ENCODE data around the gene SERPINB2. TPM values are rescaled to one million over a fixed set of nuclear protein-coding genes. Genes with fewer than 3 reads are reported as not detected.

SERPINB2 gene
- total RNA-seq, 3 donors from 2014 or later (not counting 1 experiment from before 2014, with no cell fraction given), result 1.4 to 9.0 TPM; not detected in 1

- peaks cover 9 to 21% of the 10 kb centered on the region in 2 donors for H3K27me3 Mint-ChIP-seq (ENCODE audit: low read depth in 2 of 2)
- WGBS (ENCODE audit: insufficient coverage), result 90% methylated on average over 4 of the region's 4 CpGs
- TF ChIP-seq CTCF (IDR thresholded peaks at IDR 0.05), result no peak
- intact Hi-C loops (cut with micrococcal nuclease), result no loop called here
- Histone ChIP-seq H3K4me1 (ENCODE audit: control insufficient read depth, insufficient read depth, low read length) (no peaks in the 10 kb centered on the region), H3K27me3 (ENCODE audit: control insufficient read depth, insufficient read depth, low read length) (no peaks in the 10 kb centered on the region), H3K9me3 (ENCODE audit: control insufficient read depth, insufficient read depth, low read length) (no peaks in the 10 kb centered on the region), H3K4me3 (ENCODE audit: low read length) (no peak overlapping the region), H3K27ac (ENCODE audit: low read length) (no peak overlapping the region), H3K36me3 (ENCODE audit: control insufficient read depth, insufficient read depth, low read length) (no peaks in the 10 kb centered on the region)
- no peak overlapping the region for H3K4me3 Mint-ChIP-seq
- DNase-seq, result no peak
- no peaks in the 10 kb centered on the region for H3K9me3 Mint-ChIP-seq
- H3K27ac Mint-ChIP-seq, result no peak overlapping the region
- no peaks in the 10 kb centered on the region for H3K4me1 Mint-ChIP-seq
- no peaks in the 10 kb centered on the region for H3K36me3 Mint-ChIP-seq
- no peak for ATAC-seq
These were observed 9.6 kb downstream of the SERPINB2 start for GRCh38 chr18:63897072-63897471.

GRCh38 chr18:63899206-63899605 is 11.7 kb downstream of the SERPINB2 start:
- peaks cover 10 to 22% of the 10 kb centered on the region in 2 donors for H3K27me3 Mint-ChIP-seq (ENCODE audit: low read depth in 2 of 2)
- no peaks in the 10 kb centered on the region for H3K9me3 Mint-ChIP-seq
- H3K4me3 Mint-ChIP-seq, result no peak overlapping the region
- no peaks in the 10 kb centered on the region for H3K9me3 ChIP-seq (ENCODE audit: control insufficient read depth, insufficient read depth, low read length)
- no peak overlapping the region for H3K27ac ChIP-seq (ENCODE audit: low read length)
- TF ChIP-seq CTCF (IDR thresholded peaks at IDR 0.05), result no peak
- no peaks in the 10 kb centered on the region for H3K36me3 ChIP-seq (ENCODE audit: control insufficient read depth, insufficient read depth, low read length)
- no peaks in the 10 kb centered on the region for H3K4me1 ChIP-seq (ENCODE audit: control insufficient read depth, insufficient read depth, low read length)
- intact Hi-C loops (cut with micrococcal nuclease), result no loop called here
- DNase-seq (no peak), ATAC-seq (no peak)
- H3K4me1 Mint-ChIP-seq, result no peaks in the 10 kb centered on the region
- no peaks in the 10 kb centered on the region for H3K27me3 ChIP-seq (ENCODE audit: control insufficient read depth, insufficient read depth, low read length)
- H3K4me3 ChIP-seq (ENCODE audit: low read length), result no peak overlapping the region
- no peaks in the 10 kb centered on the region for H3K36me3 Mint-ChIP-seq
- H3K27ac Mint-ChIP-seq, result no peak overlapping the region

GRCh38 chr18:63903851-63904570 is 16.5 kb downstream of the SERPINB2 start:
- TF ChIP-seq CTCF (IDR thresholded peaks at IDR 0.05), result no peak
- no peak overlapping the region for H3K27ac ChIP-seq (ENCODE audit: low read length)
- no peaks in the 10 kb centered on the region for H3K9me3 Mint-ChIP-seq
- no peak overlapping the region for H3K27ac Mint-ChIP-seq
- no peak for ATAC-seq
- no peaks in the 10 kb centered on the region for H3K27me3 ChIP-seq (ENCODE audit: control insufficient read depth, insufficient read depth, low read length)
- 82% methylated on average over 1 of the region's 1 CpG for WGBS (ENCODE audit: insufficient coverage)
- H3K36me3 Mint-ChIP-seq, result no peaks in the 10 kb centered on the region
- no peak for DNase-seq
- no peak overlapping the region for H3K4me3 Mint-ChIP-seq
- H3K4me1 Mint-ChIP-seq, result no peaks in the 10 kb centered on the region
- H3K27me3 Mint-ChIP-seq (ENCODE audit: low read depth in 2 of 2), result peaks cover 5 to 15% of the 10 kb centered on the region in 2 donors
- no peaks in the 10 kb centered on the region for H3K9me3 ChIP-seq (ENCODE audit: control insufficient read depth, insufficient read depth, low read length)
- no peaks in the 10 kb centered on the region for H3K36me3 ChIP-seq (ENCODE audit: control insufficient read depth, insufficient read depth, low read length)
- no peak overlapping the region for H3K4me3 ChIP-seq (ENCODE audit: low read length)
- H3K4me1 ChIP-seq (ENCODE audit: control insufficient read depth, insufficient read depth, low read length), result no peaks in the 10 kb centered on the region
- intact Hi-C loops (cut with micrococcal nuclease), result no loop called here

- Mint-ChIP-seq H3K36me3 (no peaks in the 10 kb centered on the region), H3K9me3 (no peaks in the 10 kb centered on the region), H3K27ac (no peak overlapping the region), H3K27me3 (ENCODE audit: low read depth in 2 of 2) (peaks cover 5 to 18% of the 10 kb centered on the region in 2 donors), H3K4me1 (no peaks in the 10 kb centered on the region), H3K4me3 (no peak overlapping the region)
- H3K36me3 ChIP-seq (ENCODE audit: control insufficient read depth, insufficient read depth, low read length), result no peaks in the 10 kb centered on the region
- DNase-seq (no peak), ATAC-seq (no peak)
- no peaks in the 10 kb centered on the region for H3K9me3 ChIP-seq (ENCODE audit: control insufficient read depth, insufficient read depth, low read length)
- H3K27ac ChIP-seq (ENCODE audit: low read length), result no peak overlapping the region
- no peak overlapping the region for H3K4me3 ChIP-seq (ENCODE audit: low read length)
- no peaks in the 10 kb centered on the region for H3K4me1 ChIP-seq (ENCODE audit: control insufficient read depth, insufficient read depth, low read length)
- no CpG with 5 or more reads among the region's 1 CpG for WGBS (ENCODE audit: insufficient coverage)
- TF ChIP-seq CTCF (IDR thresholded peaks at IDR 0.05), result no peak
- no peaks in the 10 kb centered on the region for H3K27me3 ChIP-seq (ENCODE audit: control insufficient read depth, insufficient read depth, low read length)
- intact Hi-C loops (cut with micrococcal nuclease), result no loop called here
These were observed 17.2 kb downstream of the SERPINB2 start for GRCh38 chr18:63904694-63905093.

All from natural killer cell (primary cell).